ENCODE results near the gene PLA2G4E.

The PLA2G4E gene

DNA sequence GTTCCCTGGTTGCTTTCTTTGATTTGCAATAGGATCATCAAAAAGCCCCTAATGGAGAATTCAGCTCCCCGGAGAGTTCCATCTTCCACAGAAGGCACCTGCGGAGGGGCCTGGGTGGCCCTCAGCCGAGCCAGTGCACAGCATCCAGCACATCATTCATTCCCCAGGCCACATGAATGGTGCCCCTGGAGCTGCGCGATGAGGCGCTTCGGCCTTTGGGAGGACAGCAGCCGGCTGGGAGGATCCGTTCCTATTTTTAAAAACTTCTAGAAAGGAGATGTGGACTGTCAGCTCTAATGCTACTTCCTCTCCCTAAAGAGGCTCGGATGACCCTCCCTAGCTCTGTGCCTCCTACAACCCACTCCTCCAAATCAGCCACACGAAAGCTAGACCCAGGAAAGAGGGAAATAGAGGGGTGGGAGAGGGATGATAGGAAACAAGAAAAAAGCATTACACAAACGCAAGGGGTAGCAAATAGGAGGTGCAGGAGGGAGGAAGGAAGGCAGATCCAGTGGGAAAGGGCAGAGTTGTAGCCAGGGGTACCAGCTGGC is 68.8 kb downstream of the PLA2G4E start:
- TF ChIP-seq, protein P1, sequence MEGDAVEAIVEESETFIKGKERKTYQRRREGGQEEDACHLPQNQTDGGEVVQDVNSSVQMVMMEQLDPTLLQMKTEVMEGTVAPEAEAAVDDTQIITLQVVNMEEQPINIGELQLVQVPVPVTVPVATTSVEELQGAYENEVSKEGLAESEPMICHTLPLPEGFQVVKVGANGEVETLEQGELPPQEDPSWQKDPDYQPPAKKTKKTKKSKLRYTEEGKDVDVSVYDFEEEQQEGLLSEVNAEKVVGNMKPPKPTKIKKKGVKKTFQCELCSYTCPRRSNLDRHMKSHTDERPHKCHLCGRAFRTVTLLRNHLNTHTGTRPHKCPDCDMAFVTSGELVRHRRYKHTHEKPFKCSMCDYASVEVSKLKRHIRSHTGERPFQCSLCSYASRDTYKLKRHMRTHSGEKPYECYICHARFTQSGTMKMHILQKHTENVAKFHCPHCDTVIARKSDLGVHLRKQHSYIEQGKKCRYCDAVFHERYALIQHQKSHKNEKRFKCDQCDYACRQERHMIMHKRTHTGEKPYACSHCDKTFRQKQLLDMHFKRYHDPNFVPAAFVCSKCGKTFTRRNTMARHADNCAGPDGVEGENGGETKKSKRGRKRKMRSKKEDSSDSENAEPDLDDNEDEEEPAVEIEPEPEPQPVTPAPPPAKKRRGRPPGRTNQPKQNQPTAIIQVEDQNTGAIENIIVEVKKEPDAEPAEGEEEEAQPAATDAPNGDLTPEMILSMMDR (IDR thresholded peaks at IDR 0.05; ENCODE audit: low read depth, low read length), result no peak
- H3K4me3 ChIP-seq (ENCODE audit: low read depth, low read length), result no peak overlapping the region

DNA sequence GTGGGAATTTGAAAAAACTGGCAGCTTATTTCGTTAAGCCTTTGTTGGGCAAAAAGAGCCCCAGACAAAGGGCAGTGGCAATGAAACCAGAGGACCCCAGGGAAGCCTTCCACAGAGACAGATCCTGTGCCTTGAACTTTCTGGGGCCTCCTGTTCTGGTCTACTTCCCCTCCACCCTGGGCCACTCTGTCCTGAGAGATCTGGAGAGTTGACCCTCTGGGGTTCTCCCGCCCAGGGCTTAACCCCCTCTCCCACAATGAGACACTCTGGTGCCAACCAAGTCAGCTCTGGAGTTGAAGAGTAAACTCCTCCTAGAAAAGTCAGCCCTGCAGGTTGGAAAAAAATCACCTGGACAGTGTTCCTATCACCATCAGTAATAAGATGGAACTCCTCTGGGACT is 69.3 kb downstream of the PLA2G4E start:
- H3K4me3 ChIP-seq (ENCODE audit: low read depth, low read length), result no peak overlapping the region
- TF ChIP-seq, protein P1 (IDR thresholded peaks at IDR 0.05; ENCODE audit: low read depth, low read length), result no peak

DNA sequence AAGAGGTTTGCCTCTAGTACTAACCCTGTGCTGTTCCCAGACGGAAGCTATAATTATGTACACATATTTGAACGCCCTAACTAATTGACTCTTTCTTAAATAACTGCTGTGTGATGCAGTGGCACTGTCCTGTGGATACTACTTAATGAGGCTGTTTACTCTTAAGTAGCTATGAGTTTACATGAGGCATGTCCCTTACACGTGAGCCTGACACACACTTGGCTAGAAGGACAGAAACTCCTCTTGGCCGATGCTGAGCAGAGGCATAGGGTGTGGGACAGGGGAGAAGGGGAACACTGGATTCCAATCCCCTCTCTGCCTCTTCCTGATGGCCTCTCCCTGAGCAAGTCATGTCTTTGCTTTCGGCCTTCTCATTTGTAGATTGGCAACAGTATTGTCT is 70.4 kb downstream of the PLA2G4E start:
- TF ChIP-seq, protein P1 (IDR thresholded peaks at IDR 0.05; ENCODE audit: low read depth, low read length), result no peak
- no peak overlapping the region for H3K4me3 ChIP-seq (ENCODE audit: low read depth, low read length)

DNA sequence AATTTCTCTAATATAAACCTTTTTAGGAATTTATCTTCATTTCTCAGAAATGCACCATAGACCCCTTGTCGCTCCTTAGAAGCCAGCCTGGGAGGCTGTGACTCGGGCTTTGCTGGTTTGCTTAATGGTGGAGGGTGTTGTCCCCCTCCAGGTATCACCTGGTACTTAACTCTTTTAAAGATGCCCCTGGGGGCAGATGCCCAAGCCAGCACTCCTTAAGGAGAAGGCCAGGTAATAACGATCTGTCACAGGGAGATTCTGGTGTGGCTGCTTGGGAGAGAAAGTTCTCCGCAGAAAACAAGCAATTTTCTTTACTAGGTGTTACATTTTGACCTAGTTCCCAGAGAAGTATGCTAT is 70.7 kb downstream of the PLA2G4E start:
- TF ChIP-seq, protein P1 (IDR thresholded peaks at IDR 0.05; ENCODE audit: low read depth, low read length), result no peak
- H3K4me3 ChIP-seq (ENCODE audit: low read depth, low read length), result no peak overlapping the region

DNA sequence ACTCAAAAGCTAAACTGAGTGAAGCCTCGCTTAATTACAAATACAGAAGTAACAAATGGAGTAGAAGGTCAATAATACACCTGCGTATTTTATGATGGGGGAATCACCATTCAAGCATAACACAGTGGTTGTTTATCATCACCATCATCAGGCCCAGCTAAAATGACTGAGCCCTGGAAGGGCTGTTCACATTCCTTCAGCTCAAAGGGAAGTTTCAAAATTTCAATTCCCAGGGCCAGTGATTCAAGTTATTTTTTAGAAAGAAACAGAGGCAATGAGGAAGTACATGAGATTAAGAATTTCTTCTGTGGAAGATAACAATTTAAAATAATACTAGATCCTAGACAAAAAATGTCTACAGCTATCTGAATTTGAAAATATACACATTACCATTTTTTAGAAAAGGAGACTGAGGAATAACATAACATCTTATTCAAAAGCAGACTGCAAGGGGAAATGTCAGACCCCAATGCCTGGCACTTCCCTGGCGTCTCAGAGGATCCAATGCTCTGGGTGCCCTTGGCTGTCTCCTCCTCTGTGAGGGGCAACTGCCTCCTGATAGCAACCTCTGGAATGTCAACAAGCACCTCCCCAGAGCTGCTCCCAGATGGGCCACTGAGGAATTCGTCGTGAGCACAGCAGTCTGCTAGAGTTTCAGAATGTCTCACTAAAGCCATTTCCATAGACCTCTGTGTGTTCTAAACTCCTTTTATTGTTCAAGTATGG is 71.3 kb downstream of the PLA2G4E start:
- TF ChIP-seq, protein P1 (IDR thresholded peaks at IDR 0.05; ENCODE audit: low read depth, low read length), result no peak

DNA sequence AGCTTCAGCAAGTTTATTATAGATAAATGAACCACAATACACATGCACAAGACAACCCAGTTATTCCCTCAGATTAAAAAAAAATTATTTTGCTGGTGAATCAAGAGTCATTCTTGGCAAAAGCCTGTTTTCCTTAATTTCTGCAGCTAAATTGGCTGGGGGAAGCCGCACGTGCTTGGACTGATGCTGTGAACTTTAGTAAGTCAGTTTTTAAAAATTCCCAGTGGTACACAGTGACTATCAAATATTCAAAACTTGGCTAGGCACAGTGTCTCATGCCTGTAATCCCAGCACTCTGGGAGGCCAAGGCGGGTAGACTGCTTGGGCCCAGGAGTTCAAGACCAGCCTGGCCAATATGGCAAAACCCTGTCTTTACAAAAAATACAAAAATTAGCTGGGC is 72.4 kb downstream of the PLA2G4E start:
- H3K4me3 ChIP-seq (ENCODE audit: low read depth, low read length), result no peak overlapping the region
- TF ChIP-seq, protein P1 (IDR thresholded peaks at IDR 0.05; ENCODE audit: low read depth, low read length), result no peak

More for the DNA sequence above, 71.3 kb downstream of the PLA2G4E start:
- no peak overlapping the region for H3K4me3 ChIP-seq (ENCODE audit: low read depth, low read length)

DNA sequence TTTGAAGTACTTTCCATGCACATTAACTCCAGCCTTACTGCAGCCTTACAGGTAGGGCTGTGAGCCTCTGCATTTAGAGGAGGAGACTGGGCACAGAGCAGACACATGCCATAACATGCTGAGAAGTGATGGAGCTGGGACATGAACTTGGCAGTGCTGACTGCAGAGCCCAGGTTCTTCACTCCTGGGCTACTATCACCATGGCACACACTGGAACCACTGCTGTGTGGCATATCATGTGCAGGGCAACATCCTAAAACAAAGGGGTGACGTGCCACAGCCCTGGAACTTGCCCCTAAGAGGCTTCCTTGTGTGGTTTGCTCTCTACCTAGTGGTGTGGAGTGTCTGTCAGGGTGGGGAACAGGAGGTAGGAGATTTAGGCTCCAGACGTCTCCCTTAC is 73.9 kb downstream of the PLA2G4E start:
- H3K4me3 ChIP-seq (ENCODE audit: low read depth, low read length), result no peak overlapping the region
- TF ChIP-seq, protein P1 (IDR thresholded peaks at IDR 0.05; ENCODE audit: low read depth, low read length), result no peak

All from WI38 (cell line).